ENCODE data around the gene RIOX2. TPM values are rescaled to one million over a fixed set of nuclear protein-coding genes. Genes with fewer than 3 reads are reported as not detected.

Gene RIOX2
- total and polyA plus RNA-seq, 8 donors = 9.9 to 25.7 (median 17.0) TPM

DNA sequence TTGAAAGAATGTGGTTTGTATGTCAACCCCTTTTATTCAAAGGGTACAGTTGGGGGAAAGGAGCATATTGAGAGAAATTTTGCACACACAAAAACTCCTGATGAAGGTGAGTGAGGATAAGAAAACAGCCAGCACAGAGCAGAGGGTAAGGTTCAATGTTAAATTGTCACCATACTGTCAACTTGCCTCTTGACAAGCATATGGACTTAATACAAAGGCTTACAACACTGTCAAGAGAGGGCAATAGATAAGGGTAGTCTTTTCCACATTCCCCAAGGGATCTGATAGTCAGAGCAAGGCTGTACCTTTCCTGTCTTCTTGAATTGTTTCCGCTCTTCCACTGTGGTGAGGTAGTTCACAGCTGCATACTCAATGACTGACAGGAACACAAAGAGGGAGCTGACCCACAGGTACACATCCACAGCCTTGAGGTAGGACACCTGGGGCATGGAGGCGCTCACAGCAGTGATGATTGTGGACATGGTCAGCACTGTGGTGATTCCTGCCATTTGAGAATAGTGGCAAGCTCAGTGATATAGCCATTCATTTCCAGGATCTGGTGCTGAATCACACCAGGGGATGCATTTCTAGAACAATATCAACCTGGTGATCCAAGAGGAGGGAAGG is 20.4 kb upstream of the RIOX2 start:
- Histone ChIP-seq H3K27me3 (no peaks in the 10 kb centered on the region), H3K4me3 (no peak overlapping the region), H3K4me1 (peaks cover 0 to 9% (median 0%) of the 10 kb centered on the region in 3 donors), H3K36me3 (no peaks in the 10 kb centered on the region), H3K27ac (no peak overlapping the region), H3K9me3 (no peaks in the 10 kb centered on the region)
- FAIRE-seq (no peak), DNase-seq (no peak), ATAC-seq (no peak)
- TF ChIP-seq, protein P1, sequence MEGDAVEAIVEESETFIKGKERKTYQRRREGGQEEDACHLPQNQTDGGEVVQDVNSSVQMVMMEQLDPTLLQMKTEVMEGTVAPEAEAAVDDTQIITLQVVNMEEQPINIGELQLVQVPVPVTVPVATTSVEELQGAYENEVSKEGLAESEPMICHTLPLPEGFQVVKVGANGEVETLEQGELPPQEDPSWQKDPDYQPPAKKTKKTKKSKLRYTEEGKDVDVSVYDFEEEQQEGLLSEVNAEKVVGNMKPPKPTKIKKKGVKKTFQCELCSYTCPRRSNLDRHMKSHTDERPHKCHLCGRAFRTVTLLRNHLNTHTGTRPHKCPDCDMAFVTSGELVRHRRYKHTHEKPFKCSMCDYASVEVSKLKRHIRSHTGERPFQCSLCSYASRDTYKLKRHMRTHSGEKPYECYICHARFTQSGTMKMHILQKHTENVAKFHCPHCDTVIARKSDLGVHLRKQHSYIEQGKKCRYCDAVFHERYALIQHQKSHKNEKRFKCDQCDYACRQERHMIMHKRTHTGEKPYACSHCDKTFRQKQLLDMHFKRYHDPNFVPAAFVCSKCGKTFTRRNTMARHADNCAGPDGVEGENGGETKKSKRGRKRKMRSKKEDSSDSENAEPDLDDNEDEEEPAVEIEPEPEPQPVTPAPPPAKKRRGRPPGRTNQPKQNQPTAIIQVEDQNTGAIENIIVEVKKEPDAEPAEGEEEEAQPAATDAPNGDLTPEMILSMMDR (IDR thresholded peaks at IDR 0.05) = no peak
- 97 to 99% methylated on average over 2 of the region's 2 CpGs for WGBS, 2 donors
- intact Hi-C loops (cut with DNase I) = no loop called here

DNA sequence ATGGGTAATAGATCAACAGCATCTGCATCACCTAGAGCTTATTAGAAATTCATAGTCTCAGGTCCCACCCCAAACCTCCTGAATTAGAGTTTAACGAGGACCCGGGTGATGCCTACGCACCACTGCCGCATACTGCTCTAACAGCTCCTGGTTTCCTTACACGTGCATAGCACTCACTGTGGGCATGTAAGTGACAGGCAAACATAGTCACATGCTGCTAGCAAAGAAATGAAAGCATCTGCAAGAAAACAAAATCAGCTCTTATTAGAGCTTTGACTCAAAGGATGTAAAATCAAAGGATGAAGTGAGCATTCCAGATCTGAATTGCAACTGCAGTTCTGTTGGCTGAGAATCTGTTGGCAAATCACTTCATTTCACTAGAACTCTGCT is 19.1 kb upstream of the RIOX2 start:
- Histone ChIP-seq H3K27ac (no peak overlapping the region), H3K4me1 (peaks cover 0 to 9% (median 0%) of the 10 kb centered on the region in 3 donors), H3K4me3 (no peak overlapping the region), H3K36me3 (no peaks in the 10 kb centered on the region), H3K9me3 (no peaks in the 10 kb centered on the region), H3K27me3 (no peaks in the 10 kb centered on the region)
- FAIRE-seq (no peak), ATAC-seq (no peak), DNase-seq (no peak)
- 78% methylated on average over 5 of the region's 5 CpGs for WGBS, 2 donors
- TF ChIP-seq, protein P1 (IDR thresholded peaks at IDR 0.05) = no peak
- intact Hi-C loops (cut with DNase I) = no loop called here

DNA sequence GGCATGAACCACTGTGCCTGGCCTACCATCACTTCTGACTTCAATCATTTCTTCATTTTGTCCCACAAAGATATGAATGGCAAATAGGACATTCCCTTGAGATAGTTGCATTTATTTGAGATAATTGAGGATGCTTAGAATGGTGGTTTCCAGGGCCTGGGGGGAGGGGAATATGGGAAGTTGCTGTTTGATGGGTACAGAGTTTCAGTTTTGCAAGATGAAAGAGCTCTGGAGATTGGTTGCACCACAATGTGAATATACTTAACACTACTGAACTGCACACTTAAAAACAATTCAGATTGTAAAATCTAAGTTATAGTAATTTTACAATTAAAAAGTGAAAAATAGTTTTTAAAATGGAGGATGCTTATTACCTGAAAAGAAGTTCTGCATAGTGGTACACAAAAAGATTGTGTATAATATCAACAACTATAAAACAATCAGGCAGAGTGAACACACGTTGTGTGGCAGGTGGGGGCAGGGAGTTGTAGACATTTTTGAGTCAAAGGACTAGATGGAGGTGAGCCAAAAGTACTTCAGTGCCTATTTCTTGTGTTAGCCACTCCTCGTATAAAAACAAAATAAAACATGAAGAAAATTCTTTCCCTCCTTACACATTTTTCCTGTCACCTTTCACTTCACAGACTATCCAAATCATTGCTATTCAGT is 18.5 kb upstream of the RIOX2 start:
- no peak for ATAC-seq
- TF ChIP-seq, protein P1 (IDR thresholded peaks at IDR 0.05) = no peak
- DNase-seq = no peak
- Histone ChIP-seq H3K9me3 (no peaks in the 10 kb centered on the region), H3K4me1 (peaks cover 0 to 9% (median 0%) of the 10 kb centered on the region in 3 donors), H3K4me3 (no peak overlapping the region), H3K27ac (no peak overlapping the region), H3K36me3 (no peaks in the 10 kb centered on the region), H3K27me3 (no peaks in the 10 kb centered on the region)
- intact Hi-C loops (cut with DNase I) = no loop called here
- no peak for FAIRE-seq
- WGBS, 2 donors = 37 to 47% methylated on average over 2 of the region's 2 CpGs

DNA sequence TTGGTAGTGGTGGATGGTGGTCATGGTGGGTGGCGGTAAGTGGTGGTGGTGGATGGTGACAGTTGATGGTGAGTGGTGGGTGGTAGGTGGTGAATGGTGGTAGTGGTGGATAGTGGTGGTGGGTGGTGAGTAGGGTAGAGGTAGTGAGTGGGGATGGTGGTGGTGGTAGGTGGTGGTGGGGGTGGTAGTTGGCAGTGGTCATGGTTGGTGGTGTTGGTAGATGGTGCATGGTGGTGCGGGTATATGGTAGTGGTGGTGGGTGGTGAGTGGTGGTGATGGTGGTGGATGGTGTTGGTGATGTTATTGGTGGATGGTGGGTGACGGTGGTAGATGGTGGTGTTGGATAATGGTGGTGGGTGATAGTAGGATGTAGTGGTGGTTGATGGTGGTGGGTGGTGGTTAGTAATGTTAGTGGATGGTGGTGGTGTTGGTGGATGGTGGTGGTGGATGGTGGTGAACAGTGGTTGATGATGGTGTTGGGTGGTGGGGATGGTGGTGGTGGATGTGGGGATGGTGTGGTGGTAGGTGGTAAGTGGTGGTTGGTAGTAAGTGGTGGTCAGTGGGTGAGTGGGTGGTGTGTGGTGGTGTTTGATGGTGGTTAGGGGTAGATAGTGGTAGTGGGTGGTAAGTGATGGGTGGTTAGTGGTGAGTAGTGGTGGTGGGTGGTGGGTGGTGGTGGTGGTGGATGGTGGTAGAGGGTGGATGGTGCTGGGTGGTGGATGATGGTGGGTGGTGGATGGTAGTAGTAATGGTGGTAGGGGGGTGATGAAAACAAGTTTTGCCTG is 16.7 kb upstream of the RIOX2 start:
- H3K4me1 ChIP-seq = peaks cover 0 to 2% (median 0%) of the 10 kb centered on the region in 3 donors
- no peak overlapping the region for H3K27ac ChIP-seq
- no peaks in the 10 kb centered on the region for H3K9me3 ChIP-seq
- no peak for FAIRE-seq
- DNase-seq = no peak
- intact Hi-C loops (cut with DNase I) = no loop called here
- no peaks in the 10 kb centered on the region for H3K36me3 ChIP-seq
- 98 to 99% methylated on average over 3 of the region's 3 CpGs for WGBS, 2 donors
- ATAC-seq = no peak
- H3K4me3 ChIP-seq = no peak overlapping the region
- H3K27me3 ChIP-seq = no peaks in the 10 kb centered on the region
- TF ChIP-seq, protein P1 (IDR thresholded peaks at IDR 0.05) = no peak
